HepG2 (cell line): ENCODE measurements around the gene PDPK1. TPM values are rescaled to one million over a fixed set of nuclear protein-coding genes. Genes with fewer than 3 reads are reported as not detected.
"Not testable (repeated sequence)": the region's sequence is repeated elsewhere in the genome, so short reads cannot be mapped to it uniquely, and the experiment has no call there.

Experiments used
- CTCF ChIP-seq: sonication (generic); formaldehyde crosslinking; IDR thresholded peaks from 2 replicates; pipeline ENCODE4 v1.5.0; 2020; ENCODE audit warnings: mild to moderate bottlenecking, missing genetic modification reagents, moderate library complexity
- ELF1 ChIP-seq: sonication (generic); formaldehyde crosslinking; IDR thresholded peaks from 2 replicates; pipeline ENCODE4 v1.4.0; 2020; ENCODE audit warnings: missing genetic modification reagents
- LCORL ChIP-seq, 2 experiments: fragments of 450-650 bp in 1 of 2; sonication (generic) in 1 of 2; formaldehyde crosslinking in 1 of 2; IDR thresholded peaks; 2 replicates each; pipeline versions ENCODE4 v1.5.0 to v1.6.1; 2017 to 2020; ENCODE audit warnings: antibody characterized with exemption in 1 of 2, missing genetic modification reagents in 1 of 2
- MAX ChIP-seq: IDR thresholded peaks from 2 replicates; pipeline ENCODE4 v1.6.1; 2012; ENCODE audit warnings: inconsistent platforms
- MXI1 ChIP-seq: IDR thresholded peaks from 3 replicates; pipeline ENCODE4 v1.6.1; 2012; ENCODE audit warnings: low read depth, low read length, inconsistent platforms, borderline replicate concordance
- NFKB2 ChIP-seq: sonication (generic); formaldehyde crosslinking; IDR thresholded peaks from 2 replicates; pipeline ENCODE4 v1.4.0; 2020; ENCODE audit warnings: missing genetic modification reagents, borderline replicate concordance
- NR2F6 ChIP-seq, 2 experiments: IDR thresholded peaks; 2 replicates each; pipeline ENCODE4 v1.6.1; 2016; ENCODE audit warnings: antibody characterized with exemption in 1 of 2, mild to moderate bottlenecking in 1 of 2
- RCOR2 ChIP-seq: IDR thresholded peaks from 2 replicates; pipeline ENCODE4 v1.6.1; 2016; ENCODE audit warnings: missing biosample characterization, missing genetic modification reagents
- SALL1 ChIP-seq: sonication (generic); formaldehyde crosslinking; IDR thresholded peaks from 2 replicates; pipeline ENCODE4 v1.8.0; 2022; ENCODE audit warnings: mild to moderate bottlenecking, missing genetic modification reagents
- SOX5 ChIP-seq: IDR thresholded peaks from 2 replicates; pipeline ENCODE4 v1.6.1; 2016; ENCODE audit warnings: borderline replicate concordance
- SPEN ChIP-seq: sonication (generic); formaldehyde crosslinking; IDR thresholded peaks from 2 replicates; pipeline ENCODE4 v1.5.1; 2020; ENCODE audit warnings: low read depth, mild to moderate bottlenecking, missing genetic modification reagents
- SRY ChIP-seq: sonication (generic); formaldehyde crosslinking; IDR thresholded peaks from 2 replicates; pipeline ENCODE4 v1.8.0; 2022; ENCODE audit warnings: mild to moderate bottlenecking, missing genetic modification reagents
- TEAD3 ChIP-seq: optimal IDR thresholded peaks from 2 replicates; pipeline ENCODE3; 2016; ENCODE audit warnings: borderline replicate concordance
- TGIF2 ChIP-seq: IDR thresholded peaks from 2 replicates; pipeline ENCODE4 v1.6.1; 2016; ENCODE audit warnings: control low read depth, missing compliant biosample characterization
- YEATS4 ChIP-seq: sonication (generic); formaldehyde crosslinking; IDR thresholded peaks from 2 replicates; pipeline ENCODE4 v1.4.0; 2020; ENCODE audit warnings: missing genetic modification reagents, borderline replicate concordance
- ZGPAT ChIP-seq: IDR thresholded peaks from 2 replicates; pipeline ENCODE4 v1.6.1; 2016; ENCODE audit warnings: mild to moderate bottlenecking
- ZNF280B ChIP-seq: sonication (generic); formaldehyde crosslinking; IDR thresholded peaks from 2 replicates; pipeline ENCODE4 v1.5.0; 2020; ENCODE audit warnings: missing genetic modification reagents, mild to moderate bottlenecking, borderline replicate concordance
- ZNF766 ChIP-seq: sonication (generic); formaldehyde crosslinking; IDR thresholded peaks from 2 replicates; pipeline ENCODE4 v1.5.0; 2020; ENCODE audit warnings: missing genetic modification reagents, borderline replicate concordance
- polyA plus RNA-seq, 8 experiments: library from polyadenylated mRNA; depleted of rRNA in 3 of 8; stranded (reverse) in 7 of 8; unstranded in 1 of 8; fragments of >200 nt; fragmentation: Illumina TruSeq in 4 of 8; extraction: Trizol in 4 of 8; gene quantifications; 2 replicates each; pipeline versions ENCODE4 v1.2.1 to v1.2.3, GENCODE V29; 2011 to 2016; ENCODE audit warnings: low read depth in 4 of 8, missing spikeins in 1 of 8, mixed read lengths in 1 of 8; ENCODE audit not compliant: insufficient read depth in 1 of 8
- total RNA-seq, 5 experiments: library from RNA; depleted of rRNA; stranded (reverse); fragments of >200 nt; fragmentation: Illumina TruSeq; extraction: Trizol; gene quantifications; 2 replicates each; pipeline ENCODE4 v1.2.3, GENCODE V29; 2016; ENCODE audit warnings: low read depth in 1 of 5
- TF ChIP-seq, protein P1 (sequence below): sonication (generic); formaldehyde crosslinking; IDR thresholded peaks from 2 replicates; pipeline ENCODE4 v1.9.0; 2022; ENCODE audit warnings: low read depth, missing genetic modification reagents
- TF ChIP-seq, protein P2 (sequence below): sonication (generic); formaldehyde crosslinking; IDR thresholded peaks from 2 replicates; pipeline ENCODE4 v1.4.0; 2020; ENCODE audit warnings: low read depth, mild to moderate bottlenecking, missing genetic modification reagents

PDPK1 gene
- total and polyA plus RNA-seq, 2 of the 13 experiments (the other 11 are each of a cell fraction or from before 2014, with no cell fraction given) = 59.6 to 129 TPM

DNA sequence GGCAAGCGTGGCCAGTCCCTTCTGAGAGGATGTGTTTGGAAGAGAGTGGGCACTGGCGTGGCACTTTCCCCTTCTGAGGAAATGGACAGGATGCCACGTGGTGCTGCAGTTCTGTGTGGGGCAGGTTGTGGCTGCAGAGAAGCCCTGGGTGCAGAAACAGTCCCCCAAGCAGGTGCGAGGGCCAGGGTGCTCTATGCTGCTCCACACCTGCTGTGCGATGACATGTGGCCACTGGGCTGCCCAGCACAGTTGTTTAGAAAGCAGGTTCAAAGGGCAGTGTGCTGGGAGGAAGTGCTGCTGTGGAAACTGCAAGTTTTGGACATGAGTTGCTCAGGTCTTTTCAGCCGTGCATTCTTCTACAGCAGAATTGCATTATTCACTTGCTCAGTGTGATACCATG is 3.6 kb downstream of the PDPK1 start (continued):
- TF ChIP-seq LCORL, NR2F6 (IDR thresholded peaks at IDR 0.05): not testable (repeated sequence)
- TF ChIP-seq LCORL (CRISPR knock-in tag; IDR thresholded peaks at IDR 0.05) = peak; percentile 76; the same call in 1 of the 2 replicates
- TF ChIP-seq MAX = peak; percentile 86
- peak; percentile 58; the same call in 1 of the 2 replicates for TF ChIP-seq SOX5
- TF ChIP-seq CTCF (CRISPR knock-in tag) = peak; percentile 37; the same call in 1 of the 2 replicates
- peak; percentile 46; the same call in 1 of the 2 replicates for TF ChIP-seq SPEN (CRISPR knock-in tag)
- TF ChIP-seq ZNF766 (CRISPR knock-in tag) = peak; percentile 71; the same call in 1 of the 2 replicates
- peak; percentile 78 for TF ChIP-seq SALL1 (CRISPR knock-in tag)
- peak; percentile 65; the same call in 1 of the 2 replicates for TF ChIP-seq YEATS4 (CRISPR knock-in tag)
- peak; percentile 90; the same call in 1 of the 3 replicates for TF ChIP-seq MXI1
- TF ChIP-seq ZNF280B (CRISPR knock-in tag) = 0 out of 2 replicates have a peak, but pooled peaks have one; percentile 50
- TF ChIP-seq, protein P1, sequence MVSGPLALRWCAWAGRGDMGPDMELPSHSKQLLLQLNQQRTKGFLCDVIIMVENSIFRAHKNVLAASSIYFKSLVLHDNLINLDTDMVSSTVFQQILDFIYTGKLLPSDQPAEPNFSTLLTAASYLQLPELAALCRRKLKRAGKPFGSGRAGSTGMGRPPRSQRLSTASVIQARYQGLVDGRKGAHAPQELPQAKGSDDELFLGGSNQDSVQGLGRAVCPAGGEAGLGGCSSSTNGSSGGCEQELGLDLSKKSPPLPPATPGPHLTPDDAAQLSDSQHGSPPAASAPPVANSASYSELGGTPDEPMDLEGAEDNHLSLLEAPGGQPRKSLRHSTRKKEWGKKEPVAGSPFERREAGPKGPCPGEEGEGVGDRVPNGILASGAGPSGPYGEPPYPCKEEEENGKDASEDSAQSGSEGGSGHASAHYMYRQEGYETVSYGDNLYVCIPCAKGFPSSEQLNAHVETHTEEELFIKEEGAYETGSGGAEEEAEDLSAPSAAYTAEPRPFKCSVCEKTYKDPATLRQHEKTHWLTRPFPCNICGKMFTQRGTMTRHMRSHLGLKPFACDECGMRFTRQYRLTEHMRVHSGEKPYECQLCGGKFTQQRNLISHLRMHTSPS (CRISPR knock-in tag) = 0 out of 2 replicates have a peak, but pooled peaks have one; percentile 38
- 0 out of 2 replicates have a peak, but pooled peaks have one; percentile 54 for TF ChIP-seq SRY
- TF ChIP-seq, protein P2, sequence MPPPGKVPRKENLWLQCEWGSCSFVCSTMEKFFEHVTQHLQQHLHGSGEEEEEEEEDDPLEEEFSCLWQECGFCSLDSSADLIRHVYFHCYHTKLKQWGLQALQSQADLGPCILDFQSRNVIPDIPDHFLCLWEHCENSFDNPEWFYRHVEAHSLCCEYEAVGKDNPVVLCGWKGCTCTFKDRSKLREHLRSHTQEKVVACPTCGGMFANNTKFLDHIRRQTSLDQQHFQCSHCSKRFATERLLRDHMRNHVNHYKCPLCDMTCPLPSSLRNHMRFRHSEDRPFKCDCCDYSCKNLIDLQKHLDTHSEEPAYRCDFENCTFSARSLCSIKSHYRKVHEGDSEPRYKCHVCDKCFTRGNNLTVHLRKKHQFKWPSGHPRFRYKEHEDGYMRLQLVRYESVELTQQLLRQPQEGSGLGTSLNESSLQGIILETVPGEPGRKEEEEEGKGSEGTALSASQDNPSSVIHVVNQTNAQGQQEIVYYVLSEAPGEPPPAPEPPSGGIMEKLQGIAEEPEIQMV (CRISPR knock-in tag) = 0 out of 2 replicates have a peak, but pooled peaks have one; percentile 34
- peak; percentile 58; the same call in 1 of the 2 replicates for TF ChIP-seq NFKB2 (CRISPR knock-in tag)
- TF ChIP-seq NR2F6 (CRISPR knock-in tag; IDR thresholded peaks at IDR 0.05) = peak; percentile 71
- peak; percentile 38; the same call in 1 of the 2 replicates for TF ChIP-seq ZGPAT (CRISPR knock-in tag)
- TF ChIP-seq ELF1 (CRISPR knock-in tag) = 0 out of 2 replicates have a peak, but pooled peaks have one; percentile 31
- peak; percentile 65 for TF ChIP-seq TEAD3 (CRISPR knock-in tag)
- TF ChIP-seq RCOR2 (CRISPR knock-in tag) = peak; percentile 21; the same call in 1 of the 2 replicates
- TF ChIP-seq TGIF2 (CRISPR knock-in tag) = peak; percentile 70
